SHP77 (cell line): ENCODE measurements around the gene OR52N4.
"Not testable (repeated sequence)": the region's sequence is repeated elsewhere in the genome, so short reads cannot be mapped to it uniquely, and the experiment has no call there.

ENCODE experiments used
- DNase-seq, 2 experiments: peaks; one replicate each; lab custom pipeline; 2025; lab: John Stamatoyannopoulos, UW

Gene OR52N4

GRCh38 chr11:5753943-5754342 is at the start of gene OR52N4:
OR52N4 (plus strand) TSS chr11:5754243; CDS start chr11:5754741, 498 bp downstream.
- no peak for DNase-seq

GRCh38 chr11:5705688-5706087 is 48.4 kb upstream of the OR52N4 start:
- DNase-seq = no peak

- no peak for DNase-seq
These were observed 41.5 kb upstream of the OR52N4 start for GRCh38 chr11:5712507-5712906.

- DNase-seq = no peak
These were observed 40.3 kb upstream of the OR52N4 start for GRCh38 chr11:5713695-5714094.

- DNase-seq = not testable (repeated sequence)
These were observed 37.5 kb upstream of the OR52N4 start for GRCh38 chr11:5716518-5716917.

- no peak for DNase-seq
These were observed 34.1 kb upstream of the OR52N4 start for GRCh38 chr11:5719703-5720495.

GRCh38 chr11:5722622-5723021 is 31.4 kb upstream of the OR52N4 start:
- no peak for DNase-seq

- no peak for DNase-seq
These were observed 27.7 kb upstream of the OR52N4 start for GRCh38 chr11:5726351-5726750.

GRCh38 chr11:5727691-5728090 is 26.4 kb upstream of the OR52N4 start:
- DNase-seq = no peak

GRCh38 chr11:5736396-5736795 is 17.6 kb upstream of the OR52N4 start, which contains the start of gene OR56B1:
OR56B1 (plus strand) TSS chr11:5736448; CDS start chr11:5736517, 69 bp downstream.
- DNase-seq = no peak

GRCh38 chr11:5737091-5737490 is 17.0 kb upstream of the OR52N4 start:
- DNase-seq = no peak

GRCh38 chr11:5737670-5738392 is 16.2 kb upstream of the OR52N4 start:
- DNase-seq = no peak

GRCh38 chr11:5738431-5738830 is 15.6 kb upstream of the OR52N4 start:
- no peak for DNase-seq

GRCh38 chr11:5746614-5747013 is 7.4 kb upstream of the OR52N4 start:
- DNase-seq = no peak

- DNase-seq = no peak
These were observed 4.2 kb upstream of the OR52N4 start for GRCh38 chr11:5749836-5750235.

GRCh38 chr11:5767056-5767455 is 13.0 kb downstream of the OR52N4 start:
- DNase-seq = no peak

GRCh38 chr11:5783255-5783654 is 29.2 kb downstream of the OR52N4 start, which contains the start of gene OR52N5:
OR52N5 (minus strand) TSS chr11:5783355; CDS start chr11:5778634, 4,721 bp downstream.
- DNase-seq = no peak

GRCh38 chr11:5791165-5791564 is 37.1 kb downstream of the OR52N4 start, which contains the start of gene OR52N1:
OR52N1 (minus strand) TSS chr11:5791265; CDS start chr11:5788816, 2,449 bp downstream.
- DNase-seq = no peak

- no peak for DNase-seq
These were observed 42.5 kb downstream of the OR52N4 start for GRCh38 chr11:5796541-5796940.

GRCh38 chr11:5803982-5804381 is 49.9 kb downstream of the OR52N4 start:
- DNase-seq = no peak
